Heart left ventricle (tissue), 13 donors: ENCODE results near the gene EIF2AK3.

ENCODE experiments used
- CTCF ChIP-seq, 12 donors: fragments of 200-600 bp; sonication (generic) in 4 of 12; IDR thresholded peaks; one replicate each; pipeline versions ENCODE4 v1.5.0 to v1.8.0; 2018 to 2022; ENCODE audit warnings: antibody characterized with exemption in 12 of 12, mild to moderate bottlenecking in 5 of 12
- POLR2A ChIP-seq, 2 donors: fragments of 450-650 bp; IDR thresholded peaks; one replicate each; pipeline ENCODE4 v1.6.1; 2017; ENCODE audit warnings: antibody characterized with exemption in 2 of 2, mild to moderate bottlenecking in 2 of 2, moderate library complexity in 2 of 2
- donor health status: ischemic (EF 13 %, LVEDD 7.1; RV severe dilation, severe dysfunction).
- donor health status: DM: no; HTN: yes; CAD: no.
- donor health status: DM: no; HTN: no; CAD: no.
- donor health status: ischemic (EF 25% LVEDD 6.9; RV normal size, moderate dysfunction).
- donor health status: ischemic (EF 25% LVEDD 5.7; RV mildly dilated, moderate dysfunction).
- donor health status: ischemic (EF 35%, LVEDD 5.7; RV mildly dilated, moderate dysfunction).
- donor health status: nonischemic (EF 11% LVEDD 7.7; RV severe dilation, severe dysfunction).
- donor health status: DM: yes; HTN: yes; CAD: no.
- donor health status: PGD.
- donor health status: ischemic (EF 29% LVEDD 5.4; RV normal size, mild dysfunction).
- donor health status: nonischemic (EF 23%, LVEDD 6.1; RV moderate dilation, normal function).

- TF ChIP-seq CTCF (IDR thresholded peaks at IDR 0.05) (no peak), POLR2A (IDR thresholded peaks at IDR 0.05) (no peak)
Measured at GRCh38 chr2:88517759-88518201, 109.5 kb downstream of the EIF2AK3 start.
